Lower leg skin (tissue), 3 donors: ENCODE results near the gene RYR2.

ENCODE experiments used
- POLR2A ChIP-seq, 2 donors: fragments of 450-650 bp; IDR thresholded peaks; one replicate each; pipeline ENCODE4 v1.6.1; 2016 to 2017; ENCODE audit warnings: antibody characterized with exemption in 2 of 2, mild to moderate bottlenecking in 1 of 2, moderate library complexity in 1 of 2
- TF ChIP-seq, protein P1 (sequence below), 3 donors: fragments of 450-650 bp; IDR thresholded peaks; one replicate each; pipeline ENCODE4 v1.5.1; 2016; ENCODE audit warnings: antibody characterized with exemption in 3 of 3, mild to moderate bottlenecking in 3 of 3, moderate library complexity in 2 of 3

GRCh38 chr1:237353918-237354317 is 311.9 kb downstream of the RYR2 start:
- TF ChIP-seq, protein P1, sequence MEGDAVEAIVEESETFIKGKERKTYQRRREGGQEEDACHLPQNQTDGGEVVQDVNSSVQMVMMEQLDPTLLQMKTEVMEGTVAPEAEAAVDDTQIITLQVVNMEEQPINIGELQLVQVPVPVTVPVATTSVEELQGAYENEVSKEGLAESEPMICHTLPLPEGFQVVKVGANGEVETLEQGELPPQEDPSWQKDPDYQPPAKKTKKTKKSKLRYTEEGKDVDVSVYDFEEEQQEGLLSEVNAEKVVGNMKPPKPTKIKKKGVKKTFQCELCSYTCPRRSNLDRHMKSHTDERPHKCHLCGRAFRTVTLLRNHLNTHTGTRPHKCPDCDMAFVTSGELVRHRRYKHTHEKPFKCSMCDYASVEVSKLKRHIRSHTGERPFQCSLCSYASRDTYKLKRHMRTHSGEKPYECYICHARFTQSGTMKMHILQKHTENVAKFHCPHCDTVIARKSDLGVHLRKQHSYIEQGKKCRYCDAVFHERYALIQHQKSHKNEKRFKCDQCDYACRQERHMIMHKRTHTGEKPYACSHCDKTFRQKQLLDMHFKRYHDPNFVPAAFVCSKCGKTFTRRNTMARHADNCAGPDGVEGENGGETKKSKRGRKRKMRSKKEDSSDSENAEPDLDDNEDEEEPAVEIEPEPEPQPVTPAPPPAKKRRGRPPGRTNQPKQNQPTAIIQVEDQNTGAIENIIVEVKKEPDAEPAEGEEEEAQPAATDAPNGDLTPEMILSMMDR (IDR thresholded peaks at IDR 0.05), result no peak
- TF ChIP-seq POLR2A (IDR thresholded peaks at IDR 0.05), result no peak
